HS-27A (cell line): ENCODE measurements around the gene NSL1.

Source experiments
- DNase-seq: peaks from one replicate; pipeline ENCODE4 v3.0.0-alpha.2; 2012; ENCODE audit warnings: low read depth, missing footprints

The NSL1 gene

DNA sequence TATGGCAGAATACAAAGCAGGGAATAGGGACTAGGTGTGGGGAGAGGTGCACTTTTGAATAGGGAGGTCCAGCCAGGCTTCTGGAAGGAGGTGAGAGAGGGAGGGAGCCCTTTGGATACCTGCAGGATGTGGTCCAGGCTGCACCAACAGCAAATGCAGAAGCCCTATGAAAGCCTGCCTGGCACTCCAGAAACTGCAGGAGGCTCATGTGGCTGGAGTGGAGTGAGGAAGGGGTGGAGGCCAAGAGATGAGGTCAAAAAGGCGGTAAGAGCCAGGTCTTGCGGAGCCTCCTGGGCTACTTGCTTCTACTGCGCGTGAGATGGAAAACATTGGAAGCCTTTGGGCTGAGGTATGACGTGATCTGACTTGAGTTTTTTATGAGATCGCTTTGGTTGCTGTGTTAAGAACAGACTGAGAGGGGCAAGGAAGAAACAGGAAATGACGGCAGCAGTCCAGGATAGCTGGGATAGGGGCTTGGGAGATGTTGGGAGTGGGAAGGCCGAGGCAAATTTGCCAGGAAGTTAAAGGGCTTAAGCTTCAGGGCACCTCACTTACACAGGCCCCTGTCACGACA lies 87.5 kb downstream of the NSL1 start:
- DNase-seq, result no peak

DNA sequence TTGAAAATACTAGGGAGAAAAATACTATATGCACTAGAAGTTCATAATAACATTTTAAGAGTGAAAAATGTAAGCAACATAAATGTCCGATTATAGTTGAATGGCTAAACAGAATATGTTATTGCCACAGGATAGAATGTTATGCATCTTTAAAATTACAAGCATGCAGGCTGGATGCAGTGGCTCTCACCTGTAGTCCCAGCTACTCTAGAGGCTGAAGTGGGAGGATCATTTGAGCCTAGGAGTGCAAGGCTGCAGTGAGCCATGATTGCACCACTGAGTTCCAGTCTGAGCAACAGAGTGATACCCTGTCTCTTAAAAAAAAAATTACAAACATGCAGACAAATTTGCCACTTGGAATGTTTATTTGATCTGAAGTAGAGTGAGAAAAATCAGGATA lies 88.9 kb downstream of the NSL1 start:
- no peak for DNase-seq

DNA sequence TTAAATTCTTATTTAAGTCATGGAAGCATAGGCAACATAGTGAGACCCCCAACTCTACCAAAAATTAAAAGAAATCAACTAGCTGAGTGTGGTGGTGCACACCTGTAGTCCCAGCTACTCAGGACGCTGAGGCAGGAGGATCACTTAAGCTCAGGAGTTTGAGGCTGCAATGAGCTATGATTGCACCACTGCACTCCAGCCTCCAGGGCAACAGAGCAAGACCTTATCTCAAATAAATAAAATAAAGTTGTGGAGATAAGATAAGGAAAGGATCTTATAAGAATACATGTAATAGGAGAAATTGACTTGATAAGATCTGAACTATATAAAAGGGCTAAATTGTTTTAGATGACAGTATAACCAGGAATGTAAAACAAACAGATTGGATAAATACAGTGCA lies 89.7 kb downstream of the NSL1 start:
- no peak for DNase-seq

- DNase-seq, result no peak
Observed at GRCh38 chr1:212700892-212701819, 90.4 kb downstream of the NSL1 start.

GRCh38 chr1:212700223-212700891 lies 91.2 kb downstream of the NSL1 start:
- no peak for DNase-seq

DNA sequence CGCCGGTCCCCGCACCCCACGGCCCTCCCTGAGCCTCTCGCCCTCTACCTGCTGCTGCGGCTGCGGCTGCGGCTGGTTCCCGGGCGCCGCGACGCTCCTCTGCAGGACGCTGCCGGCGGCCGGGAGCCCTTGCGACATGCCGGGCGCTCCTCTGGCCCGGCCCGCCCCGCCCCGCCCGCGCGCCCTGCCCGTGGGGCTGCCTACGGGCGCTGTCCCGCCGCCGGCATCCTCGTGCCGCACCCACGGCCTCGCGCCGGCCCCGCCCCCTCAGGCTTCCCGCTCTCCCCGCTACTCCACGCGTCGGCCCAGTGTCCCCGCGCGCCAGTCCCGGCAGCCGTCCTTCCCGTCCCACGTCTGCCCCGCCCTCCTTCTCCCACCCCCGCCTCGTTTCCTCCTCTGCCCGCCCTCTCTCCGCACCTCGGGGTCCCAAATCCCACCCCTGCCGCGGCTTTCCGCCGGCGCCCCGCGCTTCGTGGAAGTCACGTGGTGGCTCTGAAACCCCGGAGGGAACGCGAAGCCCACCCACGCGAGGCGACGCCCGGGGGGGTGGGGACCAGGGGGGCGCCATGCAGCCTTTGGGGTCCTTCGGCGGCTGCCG lies 91.9 kb downstream of the NSL1 start, which contains the start of gene BATF3:
BATF3 (minus strand) TSS at position 216 of the 598 bp plus-strand sequence; CDS start at position 138, 78 bp downstream.
- DNase-seq, result no peak

- no peak for DNase-seq
Observed at GRCh38 chr1:212699104-212699624, 92.4 kb downstream of the NSL1 start.

DNA sequence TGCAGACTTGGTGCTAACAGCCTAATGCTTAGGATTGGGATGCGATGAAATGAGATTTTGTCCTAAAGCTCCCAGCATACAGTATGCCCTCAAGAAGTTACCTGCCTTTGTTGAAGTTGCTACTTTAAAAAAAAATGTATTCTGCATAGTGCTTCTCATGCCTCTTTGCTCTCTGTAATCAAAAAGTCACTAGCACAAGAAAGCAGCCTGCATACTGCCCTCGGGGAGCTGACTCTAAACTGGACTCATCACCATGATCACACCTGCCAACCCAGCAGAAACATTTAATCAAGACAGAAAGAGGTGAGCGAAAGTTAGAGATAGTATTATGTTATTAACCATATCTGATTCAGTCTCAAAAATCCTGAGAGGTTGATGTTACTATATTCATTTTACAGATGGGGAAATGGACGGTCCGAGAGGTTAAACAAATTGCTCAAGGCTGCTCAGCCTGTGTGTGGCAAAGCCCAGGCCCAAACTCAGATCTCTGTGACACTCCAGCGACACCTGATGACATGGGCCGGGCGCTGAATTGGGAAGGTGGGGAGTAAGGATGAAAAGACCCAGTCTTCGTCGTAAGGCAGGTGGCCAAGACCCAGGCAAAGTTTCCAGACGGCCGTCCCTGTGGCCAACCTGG lies 93.0 kb downstream of the NSL1 start:
- no peak for DNase-seq

DNA sequence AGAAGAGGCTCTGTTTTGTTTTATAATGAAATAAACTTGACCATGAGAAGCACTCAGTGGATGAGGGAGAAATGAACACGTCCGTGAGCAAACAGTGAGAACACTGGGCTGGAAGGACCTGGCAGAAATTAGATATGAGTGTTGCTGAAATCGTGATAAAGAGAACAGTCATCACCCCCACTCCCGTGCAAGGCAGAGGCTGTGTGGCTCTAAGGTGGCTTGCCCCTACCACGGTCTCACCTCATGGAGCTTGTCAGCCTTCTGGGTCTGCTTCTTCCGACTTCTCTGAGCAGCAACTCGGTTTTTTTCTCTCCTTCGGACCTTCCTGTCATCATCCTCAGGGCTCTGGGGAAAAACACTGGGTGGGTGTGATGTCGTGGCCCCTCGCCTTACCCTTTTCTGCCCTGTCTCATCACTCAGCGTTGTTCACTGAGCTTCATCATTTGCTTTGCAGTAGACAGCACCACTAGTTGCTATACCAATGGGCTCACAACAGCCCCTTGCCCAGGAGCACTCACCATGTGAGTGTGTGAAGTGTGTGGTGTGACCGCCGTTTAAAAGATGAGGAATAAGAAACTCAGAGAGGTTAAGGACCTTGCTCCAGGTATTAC lies 94.8 kb downstream of the NSL1 start:
- no peak for DNase-seq

GRCh38 chr1:212692774-212693644 lies 98.6 kb downstream of the NSL1 start:
- no peak for DNase-seq

DNA sequence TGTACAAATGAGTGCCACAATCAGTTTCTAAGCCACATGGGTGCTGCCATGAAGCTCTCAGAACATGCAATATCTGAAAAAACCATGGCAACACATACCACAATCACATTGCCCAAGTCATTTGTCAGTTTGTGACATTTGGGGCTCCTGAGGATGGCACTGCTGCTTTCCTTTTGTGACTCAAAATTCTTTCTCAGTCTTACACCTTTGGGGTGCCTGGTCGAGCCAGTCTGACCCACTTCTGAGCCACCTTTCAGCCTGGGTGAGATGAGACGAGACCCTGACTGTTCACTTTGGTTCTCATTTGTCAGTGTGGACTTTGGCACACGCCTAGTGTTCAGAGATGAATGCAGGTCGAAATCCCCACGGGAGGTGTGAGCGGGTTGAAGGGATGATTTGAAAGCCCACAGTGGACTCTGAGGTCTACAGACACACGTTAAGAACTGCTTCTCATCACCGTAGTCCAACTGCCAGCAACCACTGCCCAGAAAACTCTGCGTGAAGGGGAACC lies 100.0 kb downstream of the NSL1 start:
- no peak for DNase-seq

- no peak for DNase-seq
Observed at GRCh38 chr1:212690816-212691403, 100.7 kb downstream of the NSL1 start.

GRCh38 chr1:212689758-212690529 lies 101.6 kb downstream of the NSL1 start:
- DNase-seq, result no peak

GRCh38 chr1:212689196-212689725 lies 102.3 kb downstream of the NSL1 start:
- DNase-seq, result no peak

GRCh38 chr1:212688341-212689047 lies 103.1 kb downstream of the NSL1 start:
- DNase-seq, result no peak

DNA sequence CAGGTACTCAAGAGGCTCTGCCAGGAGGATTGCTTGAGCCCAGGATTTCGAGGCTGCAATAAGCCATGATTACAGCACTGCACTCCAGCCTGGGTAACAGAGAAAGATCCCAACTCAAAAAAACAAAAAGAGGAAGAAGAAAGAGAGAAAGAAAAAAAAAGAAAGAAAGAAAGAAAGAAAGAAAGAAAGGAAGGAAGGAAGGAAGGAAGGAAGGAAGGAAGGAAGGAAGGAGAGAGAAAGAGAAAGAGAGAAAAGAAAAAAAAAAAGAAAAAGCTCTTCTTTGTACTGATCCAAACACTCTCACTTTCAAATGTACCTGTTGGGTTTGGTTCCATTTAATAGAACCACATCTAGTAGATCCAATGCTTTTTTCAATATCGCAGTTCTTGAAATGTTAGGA lies 103.8 kb downstream of the NSL1 start:
- DNase-seq, result no peak

GRCh38 chr1:212686591-212686990 lies 105.0 kb downstream of the NSL1 start:
- no peak for DNase-seq

- DNase-seq, result no peak
Observed at GRCh38 chr1:212686069-212686468, 105.5 kb downstream of the NSL1 start.
